GM20000 (cell line): Measurements from ENCODE around the gene WDR5B.
A peak's percentile ranks its signal among the peaks of the same experiment; 100 is the strongest.

Source experiments
- DNase-seq: peaks from one replicate; pipeline ENCODE4 v3.0.0; 2012; ENCODE audit warnings: low spot score
- CTCF ChIP-seq: IDR thresholded peaks from 2 replicates; pipeline ENCODE4 v1.5.1; 2012; ENCODE audit warnings: mild to moderate bottlenecking, control low read depth; ENCODE audit errors: extremely low read depth, missing control alignments

The WDR5B gene

GRCh38 chr3:122421101-122421500 lies 5.2 kb upstream of the WDR5B start:
- DNase-seq: no peak

GRCh38 chr3:122416966-122417365 lies 1.1 kb upstream of the WDR5B start:
- DNase-seq: no peak
- no peak for TF ChIP-seq CTCF

More at GRCh38 chr3:122421101-122421500, 5.2 kb upstream of the WDR5B start:
- no peak for TF ChIP-seq CTCF

GRCh38 chr3:122415104-122415744 lies 638 bp downstream of the WDR5B start:
- peak; percentile 69 for DNase-seq

GRCh38 chr3:122414391-122414790 lies 1.5 kb downstream of the WDR5B start:
- TF ChIP-seq CTCF: no peak
- no peak for DNase-seq

More at GRCh38 chr3:122415104-122415744, 638 bp downstream of the WDR5B start:
- no peak for TF ChIP-seq CTCF

GRCh38 chr3:122410639-122411038 lies 5.2 kb downstream of the WDR5B start:
- TF ChIP-seq CTCF: no peak

GRCh38 chr3:122410111-122410510 lies 5.8 kb downstream of the WDR5B start:
- no peak for TF ChIP-seq CTCF
- no peak for DNase-seq

More at GRCh38 chr3:122410639-122411038, 5.2 kb downstream of the WDR5B start:
- DNase-seq: no peak

- no peak for TF ChIP-seq CTCF
- no peak for DNase-seq
These were observed 6.4 kb downstream of the WDR5B start for GRCh38 chr3:122409446-122409845.
